ENCODE measurements around the gene XPO4. TPM values are rescaled to one million over a fixed set of nuclear protein-coding genes. Genes with fewer than 3 reads are reported as not detected.
A peak's percentile ranks its signal among the peaks of the same experiment; 100 is the strongest.

The XPO4 gene
- total RNA-seq, 1 donor from 2014 or later, result 23.7 TPM

DNA sequence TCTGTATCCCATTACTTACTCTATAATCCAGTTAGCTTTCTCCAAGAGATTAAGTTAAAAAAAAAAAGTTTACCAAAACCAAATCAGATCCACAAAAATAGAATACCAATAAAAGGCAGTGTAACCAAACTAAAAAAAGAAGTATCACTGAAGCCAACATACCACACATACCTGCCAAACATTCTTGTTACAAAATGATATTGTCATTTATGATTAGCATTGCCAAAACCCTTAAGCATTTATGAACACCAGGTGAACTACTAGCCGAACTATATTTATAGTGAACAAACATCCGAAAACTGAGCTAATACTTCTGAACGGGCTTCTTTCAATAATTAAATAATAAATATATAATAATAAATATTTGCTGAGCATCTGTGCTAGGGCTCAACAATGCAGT, 69.7 kb downstream of the XPO4 start:
- no peaks in the 10 kb centered on the region for H3K9me3 Mint-ChIP-seq (ENCODE audit: low read depth)
- TF ChIP-seq, protein P1, sequence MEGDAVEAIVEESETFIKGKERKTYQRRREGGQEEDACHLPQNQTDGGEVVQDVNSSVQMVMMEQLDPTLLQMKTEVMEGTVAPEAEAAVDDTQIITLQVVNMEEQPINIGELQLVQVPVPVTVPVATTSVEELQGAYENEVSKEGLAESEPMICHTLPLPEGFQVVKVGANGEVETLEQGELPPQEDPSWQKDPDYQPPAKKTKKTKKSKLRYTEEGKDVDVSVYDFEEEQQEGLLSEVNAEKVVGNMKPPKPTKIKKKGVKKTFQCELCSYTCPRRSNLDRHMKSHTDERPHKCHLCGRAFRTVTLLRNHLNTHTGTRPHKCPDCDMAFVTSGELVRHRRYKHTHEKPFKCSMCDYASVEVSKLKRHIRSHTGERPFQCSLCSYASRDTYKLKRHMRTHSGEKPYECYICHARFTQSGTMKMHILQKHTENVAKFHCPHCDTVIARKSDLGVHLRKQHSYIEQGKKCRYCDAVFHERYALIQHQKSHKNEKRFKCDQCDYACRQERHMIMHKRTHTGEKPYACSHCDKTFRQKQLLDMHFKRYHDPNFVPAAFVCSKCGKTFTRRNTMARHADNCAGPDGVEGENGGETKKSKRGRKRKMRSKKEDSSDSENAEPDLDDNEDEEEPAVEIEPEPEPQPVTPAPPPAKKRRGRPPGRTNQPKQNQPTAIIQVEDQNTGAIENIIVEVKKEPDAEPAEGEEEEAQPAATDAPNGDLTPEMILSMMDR (IDR thresholded peaks at IDR 0.05; ENCODE audit: unreplicated experiment), result no peak
- H3K36me3 Mint-ChIP-seq (ENCODE audit: insufficient read depth), result peaks cover 12% of the 10 kb centered on the region
- peaks cover 2% of the 10 kb centered on the region for H3K4me1 Mint-ChIP-seq (ENCODE audit: low read depth)
- no peaks in the 10 kb centered on the region for H3K27me3 Mint-ChIP-seq
- no peak for DNase-seq (ENCODE audit: low spot score, unreplicated experiment)
- H3K27ac Mint-ChIP-seq, result no peak overlapping the region
- no peak overlapping the region for H3K4me3 Mint-ChIP-seq (ENCODE audit: low read depth)

DNA sequence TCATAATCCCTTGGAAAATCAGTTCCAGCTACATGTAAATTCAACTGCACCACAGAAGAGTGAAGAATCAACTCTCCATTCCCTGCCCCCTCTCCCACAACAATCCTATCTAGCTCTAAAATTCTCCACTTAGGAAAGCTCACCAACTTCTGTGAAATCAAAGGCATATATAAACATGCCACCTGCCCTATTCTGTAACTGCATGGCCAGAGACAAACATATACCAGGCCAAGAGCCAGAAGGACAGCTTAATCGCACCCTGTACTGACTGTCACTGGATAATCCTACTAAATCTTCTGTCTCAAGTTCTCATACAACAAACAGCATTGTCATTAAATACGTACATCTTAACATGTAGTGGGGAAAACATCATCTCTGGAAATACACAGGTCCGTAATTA, 70.6 kb downstream of the XPO4 start:
- Mint-ChIP-seq H3K36me3 (ENCODE audit: insufficient read depth) (peaks cover 8% of the 10 kb centered on the region), H3K27ac (no peak overlapping the region), H3K4me3 (ENCODE audit: low read depth) (no peak overlapping the region), H3K4me1 (ENCODE audit: low read depth) (peaks cover 2% of the 10 kb centered on the region), H3K9me3 (ENCODE audit: low read depth) (no peaks in the 10 kb centered on the region), H3K27me3 (no peaks in the 10 kb centered on the region)
- no peak for DNase-seq (ENCODE audit: low spot score, unreplicated experiment)
- TF ChIP-seq, protein P1 (IDR thresholded peaks at IDR 0.05; ENCODE audit: unreplicated experiment), result no peak

DNA sequence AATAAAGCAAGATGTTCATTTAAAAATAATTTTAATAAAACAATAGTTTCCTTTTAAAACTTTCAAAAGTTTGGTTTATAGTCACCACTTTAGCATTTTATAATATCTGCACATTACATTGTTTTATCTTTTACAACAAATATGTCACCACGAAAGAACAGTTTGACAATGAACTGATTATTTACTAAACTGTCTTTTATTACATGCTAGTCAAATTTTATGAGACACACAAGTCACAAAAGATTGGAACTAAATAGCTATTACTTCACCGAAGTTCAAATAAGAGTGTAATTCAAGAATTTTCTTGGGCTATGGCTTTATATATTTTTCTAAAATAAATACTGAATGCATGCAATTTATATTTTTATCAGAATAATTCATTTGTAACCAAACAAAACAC, 71.3 kb downstream of the XPO4 start:
- DNase-seq (ENCODE audit: low spot score, unreplicated experiment), result no peak
- TF ChIP-seq, protein P1 (IDR thresholded peaks at IDR 0.05; ENCODE audit: unreplicated experiment), result no peak
- Mint-ChIP-seq H3K27ac (no peak overlapping the region), H3K36me3 (ENCODE audit: insufficient read depth) (peaks cover 5% of the 10 kb centered on the region), H3K4me3 (ENCODE audit: low read depth) (no peak overlapping the region), H3K27me3 (no peaks in the 10 kb centered on the region), H3K9me3 (ENCODE audit: low read depth) (no peaks in the 10 kb centered on the region), H3K4me1 (ENCODE audit: low read depth) (peaks cover 2% of the 10 kb centered on the region)

DNA sequence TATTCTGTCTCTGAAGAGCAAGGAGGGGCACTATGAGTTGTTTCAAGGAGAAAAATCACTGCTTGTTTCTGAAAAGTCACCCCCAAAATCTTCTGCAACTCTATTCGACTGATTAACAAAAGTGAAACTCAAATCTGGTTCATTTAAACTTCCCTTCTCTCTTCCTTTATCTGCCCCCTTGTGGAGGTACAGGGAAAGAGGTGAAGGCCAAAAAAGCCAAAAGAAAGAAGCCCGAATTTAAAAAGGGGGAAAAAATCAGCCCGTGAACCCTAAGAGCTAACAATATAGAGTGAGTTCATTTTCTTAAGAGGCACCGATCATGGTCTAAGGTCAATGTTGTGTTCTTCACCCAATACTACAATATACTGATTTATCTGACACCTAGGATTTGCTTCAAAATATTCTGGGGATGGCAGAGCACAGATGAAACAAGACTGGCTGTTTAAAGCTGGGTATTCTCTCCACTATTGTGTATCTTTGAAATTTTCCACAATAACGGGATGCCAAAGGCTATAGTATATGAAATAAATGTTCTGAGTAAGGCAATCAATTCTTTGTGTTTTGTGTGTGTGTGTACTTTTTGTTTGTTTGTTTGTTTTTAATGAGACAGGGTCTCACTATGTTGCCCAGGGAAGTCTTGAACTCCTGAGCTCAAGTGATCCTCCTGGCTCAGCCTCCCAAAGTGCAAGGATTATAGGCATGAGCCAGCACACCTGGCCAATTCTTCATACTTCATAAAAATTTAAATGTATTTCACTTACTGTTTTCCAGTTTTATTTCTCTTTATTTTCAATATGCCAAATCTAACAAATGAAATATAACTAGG, 73.8 kb downstream of the XPO4 start:
- no peak for DNase-seq (ENCODE audit: low spot score, unreplicated experiment)
- Mint-ChIP-seq H3K9me3 (ENCODE audit: low read depth) (no peaks in the 10 kb centered on the region), H3K4me3 (ENCODE audit: low read depth) (no peak overlapping the region)

DNA sequence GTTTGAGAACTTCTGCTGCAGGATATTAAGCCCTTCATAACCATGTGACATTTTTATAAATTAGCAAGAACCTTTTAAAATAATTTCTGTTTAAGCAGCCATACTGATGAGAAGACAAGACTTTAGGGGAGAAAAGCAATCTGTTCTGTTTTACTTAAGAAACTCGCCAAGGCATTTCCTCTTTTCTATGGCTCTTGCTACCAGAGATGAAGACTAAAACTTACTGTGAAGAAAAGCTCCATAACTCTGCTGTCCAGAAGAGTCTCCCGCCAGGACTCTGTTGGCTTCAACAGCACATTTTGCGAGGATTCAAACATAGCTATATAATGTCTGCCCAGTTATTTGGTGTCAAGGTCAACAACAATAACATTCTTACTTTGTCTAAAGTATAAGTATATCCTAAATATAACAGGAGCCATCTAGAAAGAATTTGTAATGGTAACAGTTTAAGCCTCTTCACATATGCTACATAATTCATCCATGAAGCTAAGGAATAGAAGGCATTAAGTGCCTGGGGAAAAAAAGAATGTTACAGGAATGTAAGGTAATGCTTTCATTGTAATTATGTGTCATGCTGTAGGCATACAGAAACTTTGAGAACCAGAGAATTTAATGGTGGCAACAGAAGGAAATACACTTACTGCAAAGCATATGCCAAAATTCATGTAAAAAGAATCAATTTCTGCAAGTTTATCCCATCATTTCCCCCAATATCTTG, 75.5 kb downstream of the XPO4 start:
- Mint-ChIP-seq H3K4me1 (ENCODE audit: low read depth) (peaks cover 2% of the 10 kb centered on the region), H3K27me3 (no peaks in the 10 kb centered on the region), H3K4me3 (ENCODE audit: low read depth) (no peak overlapping the region), H3K36me3 (ENCODE audit: insufficient read depth) (no peaks in the 10 kb centered on the region), H3K27ac (no peak overlapping the region), H3K9me3 (ENCODE audit: low read depth) (no peaks in the 10 kb centered on the region)
- TF ChIP-seq, protein P1 (IDR thresholded peaks at IDR 0.05; ENCODE audit: unreplicated experiment), result no peak
- no peak for DNase-seq (ENCODE audit: low spot score, unreplicated experiment)

More for the DNA sequence above, 73.8 kb downstream of the XPO4 start:
- no peaks in the 10 kb centered on the region for H3K27me3 Mint-ChIP-seq
- no peak overlapping the region for H3K27ac Mint-ChIP-seq
- H3K36me3 Mint-ChIP-seq (ENCODE audit: insufficient read depth), result no peaks in the 10 kb centered on the region
- H3K4me1 Mint-ChIP-seq (ENCODE audit: low read depth), result peaks cover 2% of the 10 kb centered on the region
- TF ChIP-seq, protein P1 (IDR thresholded peaks at IDR 0.05; ENCODE audit: unreplicated experiment), result peak; percentile 82

Measured in progenitor cell of endocrine pancreas (in vitro differentiated cells).